ENCODE measurements around the gene CAMK2N2. TPM values are rescaled to one million over a fixed set of nuclear protein-coding genes. Genes with fewer than 3 reads are reported as not detected.

CAMK2N2 gene
- total RNA-seq, 1 experiment from 2014 or later: 2.2 TPM

- peak overlapping the region; percentile 96; the same call in 1 of the 2 replicates for H2AFZ ChIP-seq
- no peak for DNase-seq
- H4K20me1 ChIP-seq (ENCODE audit: insufficient read depth): no peaks in the 10 kb centered on the region
- H3K4me3 ChIP-seq: peak overlapping the region; percentile 64
- H3K27me3 ChIP-seq (ENCODE audit: insufficient read depth, low read depth): no peaks in the 10 kb centered on the region
- BruUV-seq (replicated peaks): no TSS peak
- ChIA-PET CTCF (interaction anchor here (0.6 to 0.7 kb wide), 3 partner anchors 11 to 135 kb away, joined by 3 to 6 read pairs (median 6); no protein-coding TSS in a partner anchor), POLR2A (ENCODE audit: unreplicated experiment) (interaction anchor here (0.6 to 0.7 kb wide), 2 partner anchors 13 to 17 kb away, joined by 13 to 22 read pairs; no protein-coding TSS in a partner anchor)
- TF ChIP-seq EZH2 (IDR thresholded peaks at IDR 0.05; ENCODE audit: low read depth) (no peak), CTCF (conservative IDR thresholded peaks at IDR 0.05) (no peak)
- 0 out of 2 replicates have a peak, but pooled peaks cover 3% of the 10 kb centered on the region for H3K9me3 ChIP-seq (ENCODE audit: insufficient read depth, low read depth)
- intact Hi-C loops (cut with micrococcal nuclease; ENCODE audit: unreplicated experiment): no loop called here
- H3F3A ChIP-seq (ENCODE audit: insufficient read depth, low read depth): peaks cover 28% of the 10 kb centered on the region; the same call in 1 of the 2 replicates
- peaks cover 7% of the 10 kb centered on the region; the same call in 1 of the 2 replicates for H3K79me2 ChIP-seq (ENCODE audit: low read depth)
- H3K9me2 ChIP-seq (ENCODE audit: insufficient read depth): no peaks in the 10 kb centered on the region
- no peaks in the 10 kb centered on the region for H3K36me3 ChIP-seq (ENCODE audit: low read depth)
- H3K4me1 ChIP-seq (replicated peaks; ENCODE audit: insufficient read depth): peaks cover 15% of the 10 kb centered on the region; the same call in 1 of the 2 replicates
- no peak overlapping the region for H3K27ac ChIP-seq
- peak overlapping the region; percentile 94 for H3K4me2 ChIP-seq
Measured at GRCh38 chr3:184262764-184263179, 1.4 kb upstream of the CAMK2N2 start.

- no peaks in the 10 kb centered on the region for H3K27me3 ChIP-seq (ENCODE audit: insufficient read depth, low read depth)
- DNase-seq: no peak
- H3K36me3 ChIP-seq (ENCODE audit: low read depth): no peaks in the 10 kb centered on the region
- TF ChIP-seq EZH2 (IDR thresholded peaks at IDR 0.05; ENCODE audit: low read depth) (no peak), CTCF (conservative IDR thresholded peaks at IDR 0.05) (no peak)
- no peak overlapping the region for H3K27ac ChIP-seq
- peak overlapping the region; percentile 64 for H3K4me3 ChIP-seq
- BruUV-seq (replicated peaks): no TSS peak
- CTCF ChIA-PET: interaction anchor here (0.5 to 0.7 kb wide), 5 partner anchors 11 to 220 kb away, joined by 3 to 6 read pairs (median 6); no protein-coding TSS in a partner anchor
- H2AFZ ChIP-seq: peak overlapping the region; percentile 96
- intact Hi-C loops (cut with micrococcal nuclease; ENCODE audit: unreplicated experiment): loop anchor here (2.0 kb wide), 1 partner anchor 37 kb away; the partner anchor contains the start of gene PSMD2
- H4K20me1 ChIP-seq (ENCODE audit: insufficient read depth): no peaks in the 10 kb centered on the region
- peaks cover 15% of the 10 kb centered on the region; the same call in 1 of the 2 replicates for H3K4me1 ChIP-seq (replicated peaks; ENCODE audit: insufficient read depth)
- no peaks in the 10 kb centered on the region for H3K9me3 ChIP-seq (ENCODE audit: insufficient read depth, low read depth)
- H3K79me2 ChIP-seq (ENCODE audit: low read depth): peaks cover 7% of the 10 kb centered on the region; the same call in 1 of the 2 replicates
- H3K4me2 ChIP-seq: peak overlapping the region; percentile 94
- POLR2A ChIA-PET (ENCODE audit: unreplicated experiment): interaction anchor here (0.6 to 0.7 kb wide), 5 partner anchors 12 to 566 kb away, joined by 3 to 23 read pairs (median 13); partner anchors contain the start of gene CHRD
- H3K9me2 ChIP-seq (ENCODE audit: insufficient read depth): no peaks in the 10 kb centered on the region
- H3F3A ChIP-seq (ENCODE audit: insufficient read depth, low read depth): peaks cover 28% of the 10 kb centered on the region; the same call in 1 of the 2 replicates
Measured at GRCh38 chr3:184261854-184262763, 756 bp upstream of the CAMK2N2 start.

GRCh38 chr3:184260724-184261269, 556 bp downstream of the CAMK2N2 start:
- BruUV-seq (replicated peaks): no TSS peak
- peaks cover 15% of the 10 kb centered on the region; the same call in 1 of the 2 replicates for H3K4me1 ChIP-seq (replicated peaks; ENCODE audit: insufficient read depth)
- CTCF ChIA-PET: interaction anchor here (0.6 to 1.0 kb wide), 6 partner anchors 11 to 167 kb away, joined by 5 to 14 read pairs (median 8); partner anchors contain the start of genes EEF1AKMT4 and VWA5B2
- H3K4me3 ChIP-seq: peak overlapping the region; percentile 93
- TF ChIP-seq CTCF (conservative IDR thresholded peaks at IDR 0.05) (no peak), EZH2 (IDR thresholded peaks at IDR 0.05; ENCODE audit: low read depth) (no peak)
- no peak overlapping the region for H3K27ac ChIP-seq
- no peaks in the 10 kb centered on the region for H3K36me3 ChIP-seq (ENCODE audit: low read depth)
- H3K79me2 ChIP-seq (ENCODE audit: low read depth): peaks cover 7% of the 10 kb centered on the region; the same call in 1 of the 2 replicates
- POLR2A ChIA-PET (ENCODE audit: unreplicated experiment): interaction anchor here (0.7 kb wide), 1 partner anchor 119 kb away, joined by 23 read pairs; the partner anchor contains the start of gene CHRD
- no peaks in the 10 kb centered on the region for H3K9me2 ChIP-seq (ENCODE audit: insufficient read depth)
- no peaks in the 10 kb centered on the region for H3K27me3 ChIP-seq (ENCODE audit: insufficient read depth, low read depth)
- peaks cover 35% of the 10 kb centered on the region; the same call in 1 of the 2 replicates for H3F3A ChIP-seq (ENCODE audit: insufficient read depth, low read depth)
- H3K9me3 ChIP-seq (ENCODE audit: insufficient read depth, low read depth): no peaks in the 10 kb centered on the region
- DNase-seq: no peak
- no peaks in the 10 kb centered on the region for H4K20me1 ChIP-seq (ENCODE audit: insufficient read depth)
- peak overlapping the region; percentile 97 for H3K4me2 ChIP-seq
- intact Hi-C loops (cut with micrococcal nuclease; ENCODE audit: unreplicated experiment): loop anchor here (1.0 to 2.0 kb wide), 2 partner anchors 11 to 38 kb away; partner anchors contain the start of genes EEF1AKMT4 and PSMD2
- H2AFZ ChIP-seq: peak overlapping the region; percentile 83
